ENCODE measurements around the gene BABAM2. TPM values are rescaled to one million over a fixed set of nuclear protein-coding genes. Genes with fewer than 3 reads are reported as not detected.

Gene BABAM2
- total and polyA plus RNA-seq, 2 experiments from 2014 or later = 31.8 to 83.3 TPM

DNA sequence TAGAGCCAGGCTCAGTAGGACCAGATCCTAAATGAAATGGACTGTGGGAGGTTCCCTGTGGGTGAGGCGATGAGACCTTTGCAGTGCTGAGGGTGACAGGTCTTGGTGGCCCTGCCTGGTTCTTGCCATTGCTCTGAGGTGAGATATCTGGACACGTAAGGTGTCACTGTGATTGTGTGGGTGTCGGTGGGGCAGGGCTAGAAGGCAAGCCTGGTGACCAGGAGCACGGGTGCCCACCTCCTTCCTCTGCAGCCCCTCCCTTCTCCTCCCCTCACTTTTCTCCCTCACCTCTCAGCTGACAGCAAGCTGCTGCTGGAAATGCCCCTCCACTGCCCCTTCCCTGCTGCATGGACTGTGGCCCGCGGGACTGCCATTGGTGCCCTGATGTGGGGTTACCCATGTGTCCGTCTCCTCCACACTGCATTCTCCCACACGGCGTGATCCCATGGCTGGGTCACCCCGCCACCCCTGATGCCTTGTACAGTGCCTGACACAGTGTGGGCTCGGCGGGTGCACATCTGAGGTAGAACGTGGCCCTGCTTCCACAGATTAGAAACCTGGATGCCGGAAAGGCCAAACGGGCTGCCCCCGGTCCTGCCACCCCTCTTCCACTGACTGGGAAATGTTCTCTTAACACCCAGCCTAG, 446.6 kb downstream of the BABAM2 start:
- Histone ChIP-seq H3K27ac (no peak overlapping the region), H3K27me3 (no peaks in the 10 kb centered on the region), H3K4me3 (no peak overlapping the region), H3K9me3 (ENCODE audit: low read depth) (no peaks in the 10 kb centered on the region), H3K36me3 (no peaks in the 10 kb centered on the region), H3K4me1 (ENCODE audit: low read depth) (no peaks in the 10 kb centered on the region)
- TF ChIP-seq, protein P1, sequence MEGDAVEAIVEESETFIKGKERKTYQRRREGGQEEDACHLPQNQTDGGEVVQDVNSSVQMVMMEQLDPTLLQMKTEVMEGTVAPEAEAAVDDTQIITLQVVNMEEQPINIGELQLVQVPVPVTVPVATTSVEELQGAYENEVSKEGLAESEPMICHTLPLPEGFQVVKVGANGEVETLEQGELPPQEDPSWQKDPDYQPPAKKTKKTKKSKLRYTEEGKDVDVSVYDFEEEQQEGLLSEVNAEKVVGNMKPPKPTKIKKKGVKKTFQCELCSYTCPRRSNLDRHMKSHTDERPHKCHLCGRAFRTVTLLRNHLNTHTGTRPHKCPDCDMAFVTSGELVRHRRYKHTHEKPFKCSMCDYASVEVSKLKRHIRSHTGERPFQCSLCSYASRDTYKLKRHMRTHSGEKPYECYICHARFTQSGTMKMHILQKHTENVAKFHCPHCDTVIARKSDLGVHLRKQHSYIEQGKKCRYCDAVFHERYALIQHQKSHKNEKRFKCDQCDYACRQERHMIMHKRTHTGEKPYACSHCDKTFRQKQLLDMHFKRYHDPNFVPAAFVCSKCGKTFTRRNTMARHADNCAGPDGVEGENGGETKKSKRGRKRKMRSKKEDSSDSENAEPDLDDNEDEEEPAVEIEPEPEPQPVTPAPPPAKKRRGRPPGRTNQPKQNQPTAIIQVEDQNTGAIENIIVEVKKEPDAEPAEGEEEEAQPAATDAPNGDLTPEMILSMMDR (IDR thresholded peaks at IDR 0.05; ENCODE audit: low read depth, low read length) = no peak
- DNase-seq (ENCODE audit: low read depth in 1 of 2, low spot score in 1 of 2) = no peak

- peak; percentile 29 to 97 for DNase-seq (ENCODE audit: low read depth in 1 of 2, low spot score in 1 of 2)
- H3K9me3 ChIP-seq (ENCODE audit: low read depth) = no peaks in the 10 kb centered on the region
- TF ChIP-seq, protein P1 (IDR thresholded peaks at IDR 0.05; ENCODE audit: low read depth, low read length) = no peak
- H3K27me3 ChIP-seq = no peaks in the 10 kb centered on the region
- no peak overlapping the region for H3K27ac ChIP-seq
- H3K36me3 ChIP-seq = no peaks in the 10 kb centered on the region
- H3K4me3 ChIP-seq = no peak overlapping the region
- H3K4me1 ChIP-seq (ENCODE audit: low read depth) = peaks cover 3% of the 10 kb centered on the region
These were observed 447.7 kb downstream of the BABAM2 start for GRCh38 chr2:28338046-28338817.

DNA sequence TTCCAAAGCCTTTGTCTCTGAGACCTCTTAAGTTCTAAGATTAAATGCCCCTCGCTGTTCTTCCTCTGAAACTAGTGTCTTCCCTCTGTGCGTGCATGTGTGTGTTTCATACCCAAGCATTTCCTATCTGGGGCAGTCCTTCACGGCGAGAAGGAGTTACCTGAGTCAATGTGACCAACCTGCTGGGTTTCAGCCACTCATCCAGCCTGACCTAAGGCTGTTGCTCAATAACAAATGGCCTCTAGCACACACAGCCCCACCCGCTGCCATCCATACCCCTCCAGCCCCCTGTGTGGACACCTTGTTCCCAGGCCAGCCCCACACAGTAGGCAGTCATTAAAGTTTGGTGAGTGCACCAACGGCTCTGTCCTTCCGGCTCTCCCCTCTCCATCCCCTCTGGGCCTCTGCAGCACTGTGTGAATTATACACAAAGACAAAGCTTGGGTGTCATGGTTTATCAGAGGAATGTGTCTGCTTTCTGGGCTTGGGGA, 448.3 kb downstream of the BABAM2 start:
- Histone ChIP-seq H3K27me3 (no peaks in the 10 kb centered on the region), H3K36me3 (no peaks in the 10 kb centered on the region), H3K9me3 (ENCODE audit: low read depth) (no peaks in the 10 kb centered on the region), H3K4me1 (ENCODE audit: low read depth) (peaks cover 3% of the 10 kb centered on the region), H3K4me3 (no peak overlapping the region), H3K27ac (no peak overlapping the region)
- DNase-seq (ENCODE audit: low read depth in 1 of 2, low spot score in 1 of 2) = no peak
- TF ChIP-seq, protein P1 (IDR thresholded peaks at IDR 0.05; ENCODE audit: low read depth, low read length) = no peak

GRCh38 chr2:28339516-28340175, 449.1 kb downstream of the BABAM2 start:
- H3K9me3 ChIP-seq (ENCODE audit: low read depth) = no peaks in the 10 kb centered on the region
- H3K36me3 ChIP-seq = no peaks in the 10 kb centered on the region
- H3K4me3 ChIP-seq = no peak overlapping the region
- TF ChIP-seq, protein P1 (IDR thresholded peaks at IDR 0.05; ENCODE audit: low read depth, low read length) = no peak
- H3K27me3 ChIP-seq = no peaks in the 10 kb centered on the region
- H3K4me1 ChIP-seq (ENCODE audit: low read depth) = peaks cover 3% of the 10 kb centered on the region
- H3K27ac ChIP-seq = no peak overlapping the region
- DNase-seq (ENCODE audit: low read depth in 1 of 2, low spot score in 1 of 2) = peak in 1 of 2 donors; percentile 48

GRCh38 chr2:28340312-28341202, 450.0 kb downstream of the BABAM2 start:
- Histone ChIP-seq H3K27me3 (no peaks in the 10 kb centered on the region), H3K4me1 (ENCODE audit: low read depth) (peaks cover 3% of the 10 kb centered on the region), H3K36me3 (no peaks in the 10 kb centered on the region), H3K4me3 (no peak overlapping the region), H3K9me3 (ENCODE audit: low read depth) (no peaks in the 10 kb centered on the region), H3K27ac (no peak overlapping the region)
- no peak for DNase-seq (ENCODE audit: low read depth in 1 of 2, low spot score in 1 of 2)
- TF ChIP-seq, protein P1 (IDR thresholded peaks at IDR 0.05; ENCODE audit: low read depth, low read length) = no peak
